Bronchial epithelial cell (primary cell): Measurements from ENCODE around the gene TMEM42. TPM values are rescaled to one million over a fixed set of nuclear protein-coding genes. Genes with fewer than 3 reads are reported as not detected.

ENCODE experiments used
- DNase-seq: peaks from one replicate; pipeline ENCODE4 v3.0.0-alpha.2; 2010; ENCODE audit warnings: low read depth
- FAIRE-seq: peaks from 2 replicates; lab custom pipeline; 2011; peaks lifted over from hg19 to GRCh38; lab: Jason Lieb, UNC
- H3K27me3 ChIP-seq: 2 replicates; pipeline ENCODE4 v1.5.1; 2011; ENCODE audit warnings: low read length; ENCODE audit not compliant: control insufficient read depth, insufficient read depth
- H3K36me3 ChIP-seq: 2 replicates; pipeline ENCODE4 v1.5.1; 2011; ENCODE audit warnings: low read length; ENCODE audit not compliant: control insufficient read depth, insufficient read depth
- H3K4me3 ChIP-seq: 2 replicates; pipeline ENCODE4 v1.5.1; 2011; ENCODE audit warnings: mild to moderate bottlenecking, low read depth, low read length, control low read depth
- total RNA-seq: library from RNA; depleted of rRNA; stranded (reverse); fragments of >200 nt; gene quantifications from 2 replicates; pipeline ENCODE4 v1.2.1, GENCODE V29; 2014
- TF ChIP-seq, protein P1 (sequence below): IDR thresholded peaks from 2 replicates; pipeline ENCODE4 v1.5.1; 2011; ENCODE audit warnings: mild to moderate bottlenecking, moderate library complexity, low read length, control low read depth, inconsistent platforms; ENCODE audit not compliant: insufficient read depth, severe bottlenecking

The TMEM42 gene
- total RNA-seq, 1 donor from 2014 or later, result 17.1 TPM

DNA sequence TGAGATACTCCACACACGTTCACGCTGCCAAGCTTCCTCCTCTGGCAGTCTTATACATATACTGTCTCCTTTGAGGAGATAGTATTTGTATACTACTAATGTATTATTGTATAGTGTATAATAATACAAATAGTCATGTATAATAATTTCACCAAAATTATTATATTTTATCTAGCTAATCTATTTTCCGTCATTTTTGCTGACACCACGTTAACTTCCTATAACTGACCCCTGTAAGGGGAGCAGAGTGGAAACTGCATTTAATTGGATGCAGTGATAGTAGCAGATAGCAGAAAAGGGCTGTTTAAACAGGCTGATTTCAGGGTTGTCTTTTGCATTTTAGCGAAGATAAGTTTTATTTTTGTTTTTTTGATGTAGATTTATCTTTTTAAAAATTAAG is 30.5 kb upstream of the TMEM42 start:
- Histone ChIP-seq H3K4me3 (no peak overlapping the region), H3K36me3 (no peaks in the 10 kb centered on the region), H3K27me3 (no peaks in the 10 kb centered on the region)
- TF ChIP-seq, protein P1, sequence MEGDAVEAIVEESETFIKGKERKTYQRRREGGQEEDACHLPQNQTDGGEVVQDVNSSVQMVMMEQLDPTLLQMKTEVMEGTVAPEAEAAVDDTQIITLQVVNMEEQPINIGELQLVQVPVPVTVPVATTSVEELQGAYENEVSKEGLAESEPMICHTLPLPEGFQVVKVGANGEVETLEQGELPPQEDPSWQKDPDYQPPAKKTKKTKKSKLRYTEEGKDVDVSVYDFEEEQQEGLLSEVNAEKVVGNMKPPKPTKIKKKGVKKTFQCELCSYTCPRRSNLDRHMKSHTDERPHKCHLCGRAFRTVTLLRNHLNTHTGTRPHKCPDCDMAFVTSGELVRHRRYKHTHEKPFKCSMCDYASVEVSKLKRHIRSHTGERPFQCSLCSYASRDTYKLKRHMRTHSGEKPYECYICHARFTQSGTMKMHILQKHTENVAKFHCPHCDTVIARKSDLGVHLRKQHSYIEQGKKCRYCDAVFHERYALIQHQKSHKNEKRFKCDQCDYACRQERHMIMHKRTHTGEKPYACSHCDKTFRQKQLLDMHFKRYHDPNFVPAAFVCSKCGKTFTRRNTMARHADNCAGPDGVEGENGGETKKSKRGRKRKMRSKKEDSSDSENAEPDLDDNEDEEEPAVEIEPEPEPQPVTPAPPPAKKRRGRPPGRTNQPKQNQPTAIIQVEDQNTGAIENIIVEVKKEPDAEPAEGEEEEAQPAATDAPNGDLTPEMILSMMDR, result no peak
- FAIRE-seq (no peak), DNase-seq (no peak)

GRCh38 chr3:44832032-44832431 is 29.7 kb upstream of the TMEM42 start:
- Histone ChIP-seq H3K27me3 (no peaks in the 10 kb centered on the region), H3K4me3 (no peak overlapping the region), H3K36me3 (no peaks in the 10 kb centered on the region)
- TF ChIP-seq, protein P1, result no peak
- DNase-seq (no peak), FAIRE-seq (no peak)

DNA sequence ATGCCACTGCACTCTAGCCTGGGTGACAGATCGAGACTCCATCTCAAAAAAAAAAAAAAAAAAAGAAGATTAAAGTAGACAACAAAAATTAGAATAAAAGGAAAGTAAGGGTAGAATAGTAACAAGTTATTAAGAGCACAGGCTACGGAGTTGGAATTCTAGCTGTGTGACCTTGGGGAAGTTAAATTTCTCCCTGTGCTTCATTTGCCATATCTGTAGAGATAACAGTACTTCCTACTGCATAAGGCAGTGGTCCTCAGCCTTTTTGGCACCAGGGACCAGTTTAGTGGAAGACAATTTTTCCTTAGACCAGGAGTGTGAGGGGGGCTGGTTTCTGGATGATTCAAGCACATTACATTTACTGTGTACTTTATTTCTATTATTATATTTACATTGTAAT is 28.7 kb upstream of the TMEM42 start:
- Histone ChIP-seq H3K27me3 (no peaks in the 10 kb centered on the region), H3K36me3 (no peaks in the 10 kb centered on the region), H3K4me3 (no peak overlapping the region)
- TF ChIP-seq, protein P1, result no peak
- DNase-seq (no peak), FAIRE-seq (no peak)

GRCh38 chr3:44833394-44833793 is 28.3 kb upstream of the TMEM42 start:
- Histone ChIP-seq H3K4me3 (no peak overlapping the region), H3K36me3 (no peaks in the 10 kb centered on the region), H3K27me3 (no peaks in the 10 kb centered on the region)
- FAIRE-seq (no peak), DNase-seq (no peak)
- TF ChIP-seq, protein P1, result no peak

GRCh38 chr3:44835684-44836083 is 26.0 kb upstream of the TMEM42 start:
- Histone ChIP-seq H3K36me3 (no peaks in the 10 kb centered on the region), H3K27me3 (no peaks in the 10 kb centered on the region), H3K4me3 (no peak overlapping the region)
- FAIRE-seq, result no peak
- TF ChIP-seq, protein P1, result no peak
- DNase-seq, result no peak

DNA sequence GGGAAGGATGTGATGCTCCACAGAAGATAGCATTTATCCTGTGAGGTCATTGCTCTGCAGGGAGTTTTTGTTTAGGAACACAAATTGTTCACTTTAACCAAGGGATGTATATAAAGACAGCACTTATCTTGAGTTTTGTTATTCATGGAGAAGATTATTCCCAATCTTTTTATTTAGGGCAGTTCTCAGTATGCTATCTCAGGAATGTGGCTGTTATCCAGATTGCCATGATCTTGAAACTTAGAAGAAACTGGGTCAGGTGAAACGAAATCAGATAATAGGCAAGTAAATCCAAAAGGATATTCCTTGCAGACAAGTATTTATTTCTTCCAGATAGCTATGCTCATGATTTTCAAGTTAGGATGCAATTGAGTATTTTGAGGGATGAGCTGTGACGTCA is 19.3 kb upstream of the TMEM42 start:
- H3K4me3 ChIP-seq, result no peak overlapping the region
- DNase-seq (no peak), FAIRE-seq (no peak)
- H3K27me3 ChIP-seq, result no peaks in the 10 kb centered on the region
- TF ChIP-seq, protein P1, result no peak
- no peaks in the 10 kb centered on the region for H3K36me3 ChIP-seq
